Activated CD4-positive, alpha-beta T cell treated with anti-CD3 and anti-CD28 coated beads for 36 hours (primary cell): Measurements from ENCODE around the gene PKD1. TPM values are rescaled to one million over a fixed set of nuclear protein-coding genes. Genes with fewer than 3 reads are reported as not detected.
"Not testable (repeated sequence)": the region's sequence is repeated elsewhere in the genome, so short reads cannot be mapped to it uniquely, and the experiment has no call there.

Experiments used
- ATAC-seq: fragments of 200-7000 bp; cut with Tn5 transposase; one replicate; pipeline ENCODE4 v1.10.0; 2021; ENCODE audit warnings: mild to moderate bottlenecking, moderate library complexity
- CTCF ChIA-PET: fragments of 350-600 bp; sonication (Branson Sonifier 250); formaldehyde crosslinking; loops from one replicate; lab custom pipeline; 2021; ENCODE audit warnings: antibody characterized with exemption; lab: Charles Lee
- POLR2A ChIA-PET: fragments of 350-600 bp; sonication (Branson Sonifier 250); formaldehyde crosslinking; loops from one replicate; lab custom pipeline; 2021; ENCODE audit warnings: antibody characterized with exemption, inconsistent platforms; lab: Charles Lee
- DNase-seq: peaks from one replicate; pipeline ENCODE4 v3.0.0-alpha.2; 2020
- H3K27ac Mint-ChIP-seq: one replicate; pipeline ENCODE4 v1.8.0; 2021; ENCODE audit warnings: mixed read lengths
- H3K27me3 Mint-ChIP-seq: one replicate; pipeline ENCODE4 v1.8.0; 2021; ENCODE audit warnings: mixed read lengths
- H3K36me3 Mint-ChIP-seq: one replicate; pipeline ENCODE4 v1.8.0; 2021; ENCODE audit warnings: low read depth, mixed read lengths
- H3K4me1 Mint-ChIP-seq: one replicate; pipeline ENCODE4 v1.8.0; 2021; ENCODE audit warnings: mixed read lengths
- H3K4me3 Mint-ChIP-seq: one replicate; pipeline ENCODE4 v1.8.0; 2021; ENCODE audit warnings: mild to moderate bottlenecking, moderate library complexity, mixed read lengths
- H3K9me3 Mint-ChIP-seq: one replicate; pipeline ENCODE4 v1.8.0; 2021; ENCODE audit warnings: low read depth, mixed read lengths
- intact Hi-C, 2 experiments: fragments of 100-400 bp; cut with DNase I in 1 of 2; cut with micrococcal nuclease in 1 of 2; formaldehyde crosslinking; loops; one replicate each; pipeline versions ENCODE4 v1.14.2 to v1.15.1; 2022 to 2024; cut with DNase I, micrococcal nuclease
- total RNA-seq, 2 experiments: library from RNA; stranded (reverse); gene quantifications; one replicate each; pipeline ENCODE4 v1.2.3, GENCODE V29; 2021

PKD1 gene
- total RNA-seq, 2 experiments from 2014 or later: 64.3 to 71.2 TPM

- H3K36me3 Mint-ChIP-seq, CTCF ChIA-PET, intact Hi-C loops, POLR2A ChIA-PET, H3K9me3 Mint-ChIP-seq, ATAC-seq, H3K27me3 Mint-ChIP-seq, H3K27ac Mint-ChIP-seq, DNase-seq: not testable (repeated sequence)
- peaks cover 19% of the 10 kb centered on the region for H3K4me1 Mint-ChIP-seq
- peak overlapping the region; percentile 65 for H3K4me3 Mint-ChIP-seq
Measured at GRCh38 chr16:2129251-2129650, 6.4 kb downstream of the PKD1 start.

- CTCF ChIA-PET, H3K27me3 Mint-ChIP-seq, H3K36me3 Mint-ChIP-seq, POLR2A ChIA-PET, ATAC-seq, H3K9me3 Mint-ChIP-seq, H3K27ac Mint-ChIP-seq, H3K4me3 Mint-ChIP-seq, intact Hi-C loops: not testable (repeated sequence)
- H3K4me1 Mint-ChIP-seq: peaks cover 19% of the 10 kb centered on the region
- peak; percentile 32 for DNase-seq
Measured at GRCh38 chr16:2127630-2128280, 7.9 kb downstream of the PKD1 start.

GRCh38 chr16:2126928-2127556 lies 8.7 kb downstream of the PKD1 start:
- POLR2A ChIA-PET, ATAC-seq, H3K9me3 Mint-ChIP-seq, H3K36me3 Mint-ChIP-seq, H3K4me3 Mint-ChIP-seq, DNase-seq, H3K27ac Mint-ChIP-seq, H3K27me3 Mint-ChIP-seq, intact Hi-C loops: not testable (repeated sequence)
- CTCF ChIA-PET: interaction anchor here (0.7 kb wide), 1 partner anchor 13 kb away, joined by 4 read pairs; no protein-coding TSS in a partner anchor
- peaks cover 19% of the 10 kb centered on the region for H3K4me1 Mint-ChIP-seq

GRCh38 chr16:2126161-2126743 lies 9.4 kb downstream of the PKD1 start:
- H3K27ac Mint-ChIP-seq, ATAC-seq, H3K36me3 Mint-ChIP-seq, H3K27me3 Mint-ChIP-seq, POLR2A ChIA-PET, H3K4me3 Mint-ChIP-seq, intact Hi-C loops, H3K9me3 Mint-ChIP-seq, CTCF ChIA-PET, DNase-seq: not testable (repeated sequence)
- peaks cover 19% of the 10 kb centered on the region for H3K4me1 Mint-ChIP-seq

GRCh38 chr16:2125609-2126008 lies 10.1 kb downstream of the PKD1 start:
- H3K27me3 Mint-ChIP-seq, H3K9me3 Mint-ChIP-seq, ATAC-seq, DNase-seq, POLR2A ChIA-PET, intact Hi-C loops, CTCF ChIA-PET, H3K27ac Mint-ChIP-seq, H3K36me3 Mint-ChIP-seq, H3K4me3 Mint-ChIP-seq: not testable (repeated sequence)
- peaks cover 19% of the 10 kb centered on the region for H3K4me1 Mint-ChIP-seq

- peaks cover 19% of the 10 kb centered on the region for H3K4me1 Mint-ChIP-seq
- H3K9me3 Mint-ChIP-seq, intact Hi-C loops, CTCF ChIA-PET, DNase-seq, ATAC-seq, H3K4me3 Mint-ChIP-seq, H3K27me3 Mint-ChIP-seq, POLR2A ChIA-PET, H3K27ac Mint-ChIP-seq, H3K36me3 Mint-ChIP-seq: not testable (repeated sequence)
Measured at GRCh38 chr16:2124694-2125444, 10.8 kb downstream of the PKD1 start.

GRCh38 chr16:2124377-2124693 lies 11.4 kb downstream of the PKD1 start:
- H3K36me3 Mint-ChIP-seq, CTCF ChIA-PET, H3K27me3 Mint-ChIP-seq, H3K9me3 Mint-ChIP-seq, H3K27ac Mint-ChIP-seq, ATAC-seq, H3K4me3 Mint-ChIP-seq, DNase-seq, intact Hi-C loops, POLR2A ChIA-PET: not testable (repeated sequence)
- peaks cover 19% of the 10 kb centered on the region for H3K4me1 Mint-ChIP-seq

- H3K27ac Mint-ChIP-seq, H3K9me3 Mint-ChIP-seq, DNase-seq, H3K27me3 Mint-ChIP-seq, ATAC-seq, intact Hi-C loops, CTCF ChIA-PET, H3K4me3 Mint-ChIP-seq, POLR2A ChIA-PET, H3K36me3 Mint-ChIP-seq: not testable (repeated sequence)
- peaks cover 19% of the 10 kb centered on the region for H3K4me1 Mint-ChIP-seq
Measured at GRCh38 chr16:2123706-2124376, 11.9 kb downstream of the PKD1 start.

GRCh38 chr16:2122934-2123683 lies 12.6 kb downstream of the PKD1 start:
- H3K27ac Mint-ChIP-seq, CTCF ChIA-PET, H3K9me3 Mint-ChIP-seq, H3K4me3 Mint-ChIP-seq, POLR2A ChIA-PET, H3K36me3 Mint-ChIP-seq, intact Hi-C loops, DNase-seq, H3K27me3 Mint-ChIP-seq, ATAC-seq: not testable (repeated sequence)
- peaks cover 13% of the 10 kb centered on the region for H3K4me1 Mint-ChIP-seq

GRCh38 chr16:2122429-2122828 lies 13.3 kb downstream of the PKD1 start:
- CTCF ChIA-PET: no interaction called here

GRCh38 chr16:2121853-2122252 lies 13.8 kb downstream of the PKD1 start:
- H3K36me3 Mint-ChIP-seq: no peaks in the 10 kb centered on the region
- no peaks in the 10 kb centered on the region for H3K27me3 Mint-ChIP-seq
- CTCF ChIA-PET: interaction anchor here (0.7 kb wide), 1 partner anchor 18 kb away, joined by 4 read pairs; no protein-coding TSS in a partner anchor
- no peak overlapping the region for H3K27ac Mint-ChIP-seq
- DNase-seq (no peak), ATAC-seq (peak; percentile 30)
- POLR2A ChIA-PET: no interaction called here
- H3K4me1 Mint-ChIP-seq: peaks cover 9% of the 10 kb centered on the region
- H3K9me3 Mint-ChIP-seq: no peaks in the 10 kb centered on the region
- intact Hi-C loops: no loop called here
- H3K4me3 Mint-ChIP-seq: no peak overlapping the region

More at GRCh38 chr16:2122429-2122828, 13.3 kb downstream of the PKD1 start:
- Mint-ChIP-seq H3K27ac (no peak overlapping the region), H3K36me3 (no peaks in the 10 kb centered on the region), H3K4me3 (no peak overlapping the region), H3K4me1 (peaks cover 12% of the 10 kb centered on the region), H3K27me3 (no peaks in the 10 kb centered on the region), H3K9me3 (no peaks in the 10 kb centered on the region)
- no peak for ATAC-seq
- DNase-seq: no peak
- intact Hi-C loops: no loop called here
- POLR2A ChIA-PET: no interaction called here
